SK-N-SH (cell line): ENCODE data around the gene DYNLRB1. TPM values are rescaled to one million over a fixed set of nuclear protein-coding genes. Genes with fewer than 3 reads are reported as not detected.

Experiments used
- CTCF ChIA-PET: fragments of 300-600, 350-600 bp; formaldehyde crosslinking; extraction: SDS; loops from one replicate; lab custom pipeline; 2021; lab: Yijun Ruan, JAX
- POLR2A ChIA-PET: fragments of 350-600 bp; sonication (Branson Sonifier 250); formaldehyde crosslinking; extraction: SDS; loops from one replicate; lab custom pipeline; 2020; ENCODE audit warnings: antibody characterized with exemption, inconsistent platforms; lab: Yijun Ruan, JAX
- DNase-seq: peaks from one replicate; pipeline ENCODE4 v3.0.0; 2012
- H2AFZ ChIP-seq: fragments of 200-600 bp; sonication (generic); 2 replicates; pipeline ENCODE4 v1.8.1; 2016; ENCODE audit warnings: antibody characterized with exemption, mild to moderate bottlenecking, low read depth
- H3F3A ChIP-seq: fragments of 200-600 bp; sonication (generic); replicated peaks from 2 replicates; pipeline ENCODE3; 2016; ENCODE audit warnings: antibody characterized with exemption, mild to moderate bottlenecking; ENCODE audit not compliant: insufficient read depth
- H3K27ac ChIP-seq, 2 experiments: fragments of 200-500 bp in 1 of 2; fragments of 200-600 bp in 1 of 2; sonication (Bioruptor generic) in 1 of 2; sonication (generic), shearing (Covaris generic) in 1 of 2; 2 replicates each; pipeline versions ENCODE4 v1.5.1 to v1.6.1; 2014 to 2016; ENCODE audit warnings: low read depth in 2 of 2, inconsistent platforms in 1 of 2, low read length in 1 of 2, mild to moderate bottlenecking in 1 of 2, mixed read lengths in 1 of 2
- H3K27me3 ChIP-seq: fragments of 200-600 bp; sonication (generic), shearing (Covaris generic); 2 replicates; pipeline ENCODE4 v1.6.1; 2016; ENCODE audit warnings: mixed run types; ENCODE audit not compliant: insufficient read depth
- H3K36me3 ChIP-seq, 2 experiments: fragments of 200-500 bp in 1 of 2; fragments of 200-600 bp in 1 of 2; sonication (Bioruptor generic) in 1 of 2; sonication (generic) in 1 of 2; replicated peaks in 1 of 2; 2 replicates each; pipeline versions ENCODE3 to v1.5.1; 2014 to 2016; ENCODE audit warnings: low read length in 1 of 2, mild to moderate bottlenecking in 1 of 2; ENCODE audit not compliant: insufficient read depth in 2 of 2, control insufficient read depth in 1 of 2
- H3K4me1 ChIP-seq, 2 experiments: fragments of 200-500 bp in 1 of 2; fragments of 200-600 bp in 1 of 2; sonication (Bioruptor generic) in 1 of 2; sonication (generic), shearing (Covaris generic) in 1 of 2; 2 replicates each; pipeline versions ENCODE4 v1.5.1 to v1.6.1; 2014 to 2016; ENCODE audit warnings: low read depth in 1 of 2, low read length in 1 of 2, mixed run types in 1 of 2; ENCODE audit not compliant: insufficient read depth in 2 of 2, control insufficient read depth in 1 of 2
- H3K4me2 ChIP-seq: fragments of 200-600 bp; sonication (generic), shearing (Covaris generic); 2 replicates; pipeline ENCODE4 v1.6.1; 2017; ENCODE audit warnings: mixed run types
- H3K4me3 ChIP-seq, 2 experiments: fragments of 200-500 bp in 1 of 2; fragments of 200-600 bp in 1 of 2; sonication (Bioruptor generic) in 1 of 2; sonication (generic), shearing (Covaris generic) in 1 of 2; 2 replicates each; pipeline versions ENCODE4 v1.5.1 to v1.8.1; 2014 to 2016; ENCODE audit warnings: low read depth in 2 of 2, inconsistent platforms in 1 of 2, low read length in 1 of 2, mild to moderate bottlenecking in 1 of 2, mixed read lengths in 1 of 2, moderate library complexity in 1 of 2
- H3K79me2 ChIP-seq: fragments of 200-600 bp; sonication (generic); 2 replicates; pipeline ENCODE4 v1.8.1; 2017; ENCODE audit warnings: mild to moderate bottlenecking; ENCODE audit not compliant: insufficient read depth
- H3K9ac ChIP-seq: fragments of 200-600 bp; sonication (generic); 2 replicates; pipeline ENCODE4 v1.6.1; 2017; ENCODE audit warnings: mixed run types
- H3K9me2 ChIP-seq: fragments of 200-600 bp; sonication (generic); 2 replicates; pipeline ENCODE4 v1.6.1; 2017; ENCODE audit warnings: mixed run types
- H3K9me3 ChIP-seq: fragments of 200-600 bp; sonication (generic); 2 replicates; pipeline ENCODE4 v1.6.1; 2017; ENCODE audit warnings: mixed run types, mild to moderate bottlenecking, moderate library complexity
- H4K20me1 ChIP-seq: fragments of 200-600 bp; sonication (generic); 2 replicates; pipeline ENCODE4 v1.6.1; 2017; ENCODE audit warnings: mild to moderate bottlenecking, mixed run types; ENCODE audit not compliant: insufficient read depth
- FOXJ3 ChIP-seq: sonication (generic); formaldehyde crosslinking; IDR thresholded peaks from 2 replicates; pipeline ENCODE4 v1.5.1; 2020; ENCODE audit warnings: mild to moderate bottlenecking, missing genetic modification reagents
- FOXM1 ChIP-seq: IDR thresholded peaks from 2 replicates; pipeline ENCODE4 v1.4.0; 2012; ENCODE audit warnings: low read depth, mild to moderate bottlenecking
- GATA2 ChIP-seq: sonication (generic); formaldehyde crosslinking; IDR thresholded peaks from 2 replicates; pipeline ENCODE4 v1.5.0; 2020; ENCODE audit warnings: mild to moderate bottlenecking, missing genetic modification reagents
- MEF2A ChIP-seq: IDR thresholded peaks from 2 replicates; pipeline ENCODE4 v1.4.0; 2012; ENCODE audit warnings: low read depth, borderline replicate concordance
- MXI1 ChIP-seq: IDR thresholded peaks from 2 replicates; pipeline ENCODE4 v1.6.1; 2012; ENCODE audit warnings: mild to moderate bottlenecking, low read depth, low read length, improper control_type of control experiment
- NFIC ChIP-seq: IDR thresholded peaks from 2 replicates; pipeline ENCODE4 v1.4.0; 2012; ENCODE audit warnings: borderline replicate concordance
- RAD21 ChIP-seq: IDR thresholded peaks from 2 replicates; pipeline ENCODE4 v1.6.1; 2012; ENCODE audit warnings: mild to moderate bottlenecking, low read length
- RCOR1 ChIP-seq: fragments of 150-350 bp; IDR thresholded peaks from 2 replicates; pipeline ENCODE4 v1.6.1; 2017; ENCODE audit warnings: antibody characterized with exemption, low read length
- REST ChIP-seq: IDR thresholded peaks from 2 replicates; pipeline ENCODE4 v1.6.1; 2012; ENCODE audit warnings: mild to moderate bottlenecking, low read depth, low read length, moderate library complexity
- RFX5 ChIP-seq: IDR thresholded peaks from 2 replicates; pipeline ENCODE4 v1.6.1; 2012; ENCODE audit warnings: mild to moderate bottlenecking, improper control_type of control experiment, low read length
- SIN3A ChIP-seq: IDR thresholded peaks from 2 replicates; pipeline ENCODE4 v1.6.1; 2012; ENCODE audit warnings: low read depth, mild to moderate bottlenecking, low read length, moderate library complexity, borderline replicate concordance
- SMC3 ChIP-seq: IDR thresholded peaks from 2 replicates; pipeline ENCODE4 v1.6.1; 2012; ENCODE audit warnings: low read depth, low read length, improper control_type of control experiment
- TAF1 ChIP-seq: IDR thresholded peaks from 2 replicates; pipeline ENCODE4 v1.6.1; 2012; ENCODE audit warnings: low read depth, mild to moderate bottlenecking, low read length, moderate library complexity, borderline replicate concordance
- TEAD4 ChIP-seq: IDR thresholded peaks from 2 replicates; pipeline ENCODE4 v1.4.0; 2012; ENCODE audit warnings: mild to moderate bottlenecking, borderline replicate concordance; ENCODE audit not compliant: insufficient read depth
- USF1 ChIP-seq: IDR thresholded peaks from 2 replicates; pipeline ENCODE4 v1.4.0; 2012; ENCODE audit warnings: low read depth, borderline replicate concordance
- WGBS: methylation state at CpG from one replicate; pipeline ENCODE4 v1.1.6; 2017; ENCODE audit warnings: low lambda C conversion rate; 5-methylcytosine and 5-hydroxymethylcytosine counted together
- polyA plus RNA-seq, 3 experiments: library from polyadenylated mRNA; depleted of rRNA; stranded (reverse); fragments of >200 nt; gene quantifications; 2 replicates each; pipeline ENCODE4 v1.2.3, GENCODE V29; 2012
- TF ChIP-seq, protein P1 (sequence below): IDR thresholded peaks from 2 replicates; pipeline ENCODE4 v1.4.0; 2012; ENCODE audit warnings: low read depth
- TF ChIP-seq, protein P2 (sequence below): fragments of 200-600 bp; sonication (generic); IDR thresholded peaks from 2 replicates; pipeline ENCODE4 v1.6.1; 2017; ENCODE audit warnings: antibody characterized with exemption, mild to moderate bottlenecking, moderate library complexity

Gene DYNLRB1
- polyA plus RNA-seq, 1 of the 3 experiments (the other 2 are of a cell fraction) = 402 TPM

DNA sequence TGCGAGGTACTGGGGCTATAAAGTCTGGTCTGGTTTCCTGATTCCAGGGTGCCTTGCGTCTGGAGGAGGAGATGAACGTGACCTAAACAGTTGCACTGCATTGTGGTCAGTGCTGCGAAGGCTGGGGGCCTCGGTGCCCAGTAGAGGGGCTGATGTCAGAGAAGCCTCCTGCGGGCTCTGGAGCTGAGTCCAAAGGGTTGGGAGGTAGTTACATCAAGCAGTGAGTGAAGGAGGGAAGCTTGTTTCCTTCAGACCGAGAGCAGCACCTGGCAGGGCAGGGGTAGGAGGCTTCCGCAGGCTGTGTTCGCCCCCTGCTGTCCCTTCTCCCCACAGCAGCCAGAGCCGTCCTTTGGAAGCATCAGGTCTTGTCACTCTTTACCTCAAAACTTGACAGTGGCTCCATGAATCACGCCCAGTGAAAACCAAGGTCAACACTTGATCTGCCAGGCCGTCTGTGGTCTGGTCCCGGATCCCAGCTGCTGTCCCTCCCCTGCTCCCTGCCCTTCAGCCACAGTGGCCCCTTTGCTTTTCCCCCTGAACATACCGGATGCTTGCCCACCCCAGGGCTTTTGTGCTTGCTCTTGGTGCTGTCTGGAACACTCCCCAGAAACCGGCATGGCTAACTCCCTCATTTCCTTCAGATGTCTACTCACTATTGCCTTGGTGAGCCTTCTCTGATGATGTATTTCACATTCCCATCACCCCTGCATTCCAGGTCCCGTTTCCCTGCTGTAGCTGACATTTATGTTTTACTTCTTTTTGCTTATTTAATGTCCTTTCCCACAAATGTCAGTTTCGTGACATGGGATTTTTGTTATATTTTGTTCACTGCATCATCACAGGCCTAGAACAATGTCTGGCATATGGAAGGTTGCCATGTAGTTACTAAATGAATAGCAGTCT lies 7.0 kb downstream of the DYNLRB1 start:
- Histone ChIP-seq H3K4me2 (no peak overlapping the region), H3K9me2 (no peaks in the 10 kb centered on the region), H3F3A (peaks cover 37% of the 10 kb centered on the region), H3K79me2 (peaks cover 90% of the 10 kb centered on the region), H3K4me3 (peak overlapping the region in 1 of 2 experiments; percentile 15; a peak in 2 of 4 replicates), H3K27me3 (no peaks in the 10 kb centered on the region), H3K27ac (peak overlapping the region in 1 of 2 experiments; percentile 36; a peak in 1 of 4 replicates), H3K9me3 (no peaks in the 10 kb centered on the region), H3K4me1 (peaks cover 15 to 17% of the 10 kb centered on the region in 2 experiments; a peak in 3 of 4 replicates), H3K9ac (no peak overlapping the region), H2AFZ (no peak overlapping the region), H3K36me3 (peaks cover 24 to 36% of the 10 kb centered on the region in 2 experiments), H4K20me1 (peaks cover 80% of the 10 kb centered on the region)
- TF ChIP-seq FOXJ3 (CRISPR knock-in tag) (no peak), SMC3 (peak; percentile 59), NFIC (no peak), TAF1 (no peak), SIN3A (no peak), USF1 (no peak), RAD21 (peak; percentile 71), GATA2 (no peak), RCOR1 (no peak)
- TF ChIP-seq, protein P1, sequence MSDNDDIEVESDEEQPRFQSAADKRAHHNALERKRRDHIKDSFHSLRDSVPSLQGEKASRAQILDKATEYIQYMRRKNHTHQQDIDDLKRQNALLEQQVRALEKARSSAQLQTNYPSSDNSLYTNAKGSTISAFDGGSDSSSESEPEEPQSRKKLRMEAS = no peak
- TF ChIP-seq, protein P2, sequence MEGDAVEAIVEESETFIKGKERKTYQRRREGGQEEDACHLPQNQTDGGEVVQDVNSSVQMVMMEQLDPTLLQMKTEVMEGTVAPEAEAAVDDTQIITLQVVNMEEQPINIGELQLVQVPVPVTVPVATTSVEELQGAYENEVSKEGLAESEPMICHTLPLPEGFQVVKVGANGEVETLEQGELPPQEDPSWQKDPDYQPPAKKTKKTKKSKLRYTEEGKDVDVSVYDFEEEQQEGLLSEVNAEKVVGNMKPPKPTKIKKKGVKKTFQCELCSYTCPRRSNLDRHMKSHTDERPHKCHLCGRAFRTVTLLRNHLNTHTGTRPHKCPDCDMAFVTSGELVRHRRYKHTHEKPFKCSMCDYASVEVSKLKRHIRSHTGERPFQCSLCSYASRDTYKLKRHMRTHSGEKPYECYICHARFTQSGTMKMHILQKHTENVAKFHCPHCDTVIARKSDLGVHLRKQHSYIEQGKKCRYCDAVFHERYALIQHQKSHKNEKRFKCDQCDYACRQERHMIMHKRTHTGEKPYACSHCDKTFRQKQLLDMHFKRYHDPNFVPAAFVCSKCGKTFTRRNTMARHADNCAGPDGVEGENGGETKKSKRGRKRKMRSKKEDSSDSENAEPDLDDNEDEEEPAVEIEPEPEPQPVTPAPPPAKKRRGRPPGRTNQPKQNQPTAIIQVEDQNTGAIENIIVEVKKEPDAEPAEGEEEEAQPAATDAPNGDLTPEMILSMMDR = peak; percentile 63
- peak; percentile 69 for DNase-seq
- ChIA-PET POLR2A (no interaction called here), CTCF (interaction anchor here (0.6 to 5.9 kb wide), 28 partner anchors 8 to 348 kb away, joined by 3 to 72 read pairs (median 4); partner anchors contain the start of genes AHCY and TP53INP2)
- 74% methylated on average over 17 of the region's 17 CpGs for WGBS

GRCh38 chr20:34524426-34524825 lies 8.2 kb downstream of the DYNLRB1 start:
- Histone ChIP-seq H4K20me1 (peaks cover 74% of the 10 kb centered on the region), H3K79me2 (peaks cover 90% of the 10 kb centered on the region), H3K9ac (no peak overlapping the region)
- TF ChIP-seq MEF2A (no peak), RCOR1 (no peak), SIN3A (no peak), FOXM1 (no peak), SMC3 (no peak), MXI1 (no peak), RAD21 (no peak), RFX5 (no peak), TEAD4 (no peak), USF1 (no peak), REST (no peak)

More at GRCh38 chr20:34524426-34524825, 8.2 kb downstream of the DYNLRB1 start:
- CTCF ChIA-PET = interaction anchor here (1.2 to 5.9 kb wide), 6 partner anchors 10 to 333 kb away, joined by 3 to 72 read pairs (median 4); partner anchors contain the start of gene TP53INP2
- no peak for DNase-seq
- Histone ChIP-seq H2AFZ (no peak overlapping the region), H3K27me3 (no peaks in the 10 kb centered on the region), H3K4me3 (no peak overlapping the region), H3K27ac (peak overlapping the region in 1 of 2 experiments; percentile 36; a peak in 1 of 4 replicates), H3K4me2 (no peak overlapping the region), H3K4me1 (peaks cover 15 to 17% of the 10 kb centered on the region in 2 experiments; a peak in 3 of 4 replicates), H3K9me3 (no peaks in the 10 kb centered on the region), H3F3A (peaks cover 37% of the 10 kb centered on the region), H3K9me2 (no peaks in the 10 kb centered on the region), H3K36me3 (peaks cover 31 to 39% of the 10 kb centered on the region in 2 experiments)
- WGBS = 98% methylated on average over 11 of the region's 11 CpGs
- POLR2A ChIA-PET = no interaction called here
